Transverse colon (tissue), 4 donors: ENCODE measurements around the gene TMEM19. TPM values are rescaled to one million over a fixed set of nuclear protein-coding genes. Genes with fewer than 3 reads are reported as not detected.

Experiments
- DNase-seq: peaks from one replicate; pipeline ENCODE4 v3.0.0-alpha.2; 2019
- H3K27ac ChIP-seq, 4 donors: fragments of 200-600 bp; sonication (generic); 2 replicates each; pipeline ENCODE4 v1.5.1; 2016 to 2018; ENCODE audit warnings: inconsistent platforms in 4 of 4
- H3K27me3 ChIP-seq: fragments of 200-600 bp; sonication (generic); 2 replicates; pipeline ENCODE4 v1.5.1; 2017; ENCODE audit warnings: inconsistent platforms
- H3K36me3 ChIP-seq, 4 donors: fragments of 200-600 bp; sonication (generic); 2 replicates each; pipeline ENCODE4 v1.5.1; 2017 to 2019; ENCODE audit warnings: inconsistent platforms in 4 of 4
- H3K4me1 ChIP-seq, 4 donors: fragments of 200-600 bp; sonication (generic); 2 replicates each; pipeline ENCODE4 v1.5.1; 2017 to 2020; ENCODE audit warnings: inconsistent platforms in 4 of 4
- H3K4me3 ChIP-seq, 4 donors: fragments of 200-600 bp; sonication (generic); 1 replicate in 1 of 4; 2 replicates in 3 of 4; pipeline versions ENCODE4 v1.5.1 to v1.6.1; 2017 to 2019; ENCODE audit warnings: inconsistent platforms in 4 of 4
- H3K9me3 ChIP-seq, 2 donors: fragments of 200-600 bp; sonication (generic); 2 replicates each; pipeline ENCODE4 v1.5.1; 2017 to 2019; ENCODE audit warnings: inconsistent platforms in 2 of 2
- CTCF ChIP-seq, 5 experiments: fragments of 200-600 bp in 3 of 5; fragments of 450-650 bp in 2 of 5; sonication (generic) in 3 of 5; IDR thresholded peaks; 1 replicate in 2 of 5; 2 replicates in 3 of 5; pipeline ENCODE4 v1.5.1; 2016 to 2017; ENCODE audit warnings: antibody characterized with exemption in 5 of 5, inconsistent platforms in 3 of 5, mild to moderate bottlenecking in 2 of 5, moderate library complexity in 1 of 5
- EP300 ChIP-seq: sonication (generic); formaldehyde crosslinking; IDR thresholded peaks from one replicate; pipeline ENCODE4 v1.6.1; 2017; ENCODE audit warnings: antibody characterized with exemption, low read depth
- POLR2A ChIP-seq: fragments of 450-650 bp; IDR thresholded peaks from one replicate; pipeline ENCODE4 v1.6.1; 2016; ENCODE audit warnings: antibody characterized with exemption, mild to moderate bottlenecking, moderate library complexity
- POLR2AphosphoS5 ChIP-seq, 3 donors: sonication (generic); formaldehyde crosslinking; IDR thresholded peaks; one replicate each; pipeline ENCODE4 v1.6.1; 2016; ENCODE audit warnings: antibody characterized with exemption in 3 of 3
- WGBS, 2 donors: methylation state at CpG; one replicate each; pipeline ENCODE4 v1.1.5; 2018; ENCODE audit warnings: low coverage in 1 of 2; 5-methylcytosine and 5-hydroxymethylcytosine counted together
- in situ Hi-C, 4 donors: fragments of 200-750 bp; cut with MboI; loops; one replicate each; pipeline versions ENCODE4 v1.15.0 to v1.15.1; 2017; ENCODE audit warnings: low sequenced_read_pairs in 3 of 4, low pct_ligation_motif_present in 1 of 4, low pct_unique_long_range_greater_than_20kb in 1 of 4
- intact Hi-C: fragments of 100-400 bp; cut with DNase I; formaldehyde crosslinking; loops from one replicate; pipeline ENCODE4 v1.15.1; 2023; ENCODE audit warnings: low total_unique reads
- total RNA-seq, 4 donors: library from RNA; depleted of rRNA; stranded (reverse); fragments of >200 nt; gene quantifications; one replicate each; pipeline ENCODE4 v1.1.0, GENCODE V29; 2016

Gene TMEM19
- total RNA-seq, 4 donors from 2014 or later: 7.9 to 41.1 (median 20.4) TPM

- Histone ChIP-seq H3K4me3 (no peak overlapping the region), H3K27ac (no peak overlapping the region), H3K4me1 (no peaks in the 10 kb centered on the region), H3K27me3 (no peaks in the 10 kb centered on the region), H3K9me3 (peaks cover 3 to 12% of the 10 kb centered on the region in 2 donors), H3K36me3 (no peaks in the 10 kb centered on the region)
- in situ Hi-C loops: no loop called here
- TF ChIP-seq CTCF (IDR thresholded peaks at IDR 0.05) (no peak), POLR2AphosphoS5 (IDR thresholded peaks at IDR 0.05) (no peak), POLR2A (no peak), EP300 (no peak)
- no peak for DNase-seq
- intact Hi-C loops: no loop called here
Measured at GRCh38 chr12:71718611-71719010, 32.7 kb downstream of the TMEM19 start.

GRCh38 chr12:71719647-71720370 lies 33.9 kb downstream of the TMEM19 start:
- no peaks in the 10 kb centered on the region for H3K4me1 ChIP-seq
- H3K27ac ChIP-seq: no peak overlapping the region
- no peak for DNase-seq
- 91 to 95% methylated on average over 5 of the region's 5 CpGs for WGBS, 2 donors
- H3K27me3 ChIP-seq: no peaks in the 10 kb centered on the region
- no peak for TF ChIP-seq POLR2A
- TF ChIP-seq EP300: no peak
- no peak for TF ChIP-seq POLR2AphosphoS5 (IDR thresholded peaks at IDR 0.05)
- no peak for TF ChIP-seq CTCF (IDR thresholded peaks at IDR 0.05)
- intact Hi-C loops (no loop called here), in situ Hi-C loops (no loop called here)
- no peaks in the 10 kb centered on the region for H3K9me3 ChIP-seq
- H3K4me3 ChIP-seq: no peak overlapping the region
- H3K36me3 ChIP-seq: no peaks in the 10 kb centered on the region

GRCh38 chr12:71721783-71722505 lies 36.1 kb downstream of the TMEM19 start:
- Histone ChIP-seq H3K9me3 (no peaks in the 10 kb centered on the region), H3K27me3 (no peaks in the 10 kb centered on the region), H3K27ac (no peak overlapping the region), H3K36me3 (no peaks in the 10 kb centered on the region), H3K4me1 (no peaks in the 10 kb centered on the region), H3K4me3 (no peak overlapping the region)
- intact Hi-C loops: no loop called here
- WGBS, 2 donors: 92 to 100% methylated on average over 1 to 4 of the region's 4 CpGs
- DNase-seq: no peak
- in situ Hi-C loops: no loop called here
- TF ChIP-seq EP300 (no peak), POLR2A (no peak), CTCF (IDR thresholded peaks at IDR 0.05) (no peak), POLR2AphosphoS5 (IDR thresholded peaks at IDR 0.05) (no peak)

GRCh38 chr12:71725011-71725410 lies 39.1 kb downstream of the TMEM19 start:
- Histone ChIP-seq H3K4me3 (no peak overlapping the region), H3K9me3 (no peaks in the 10 kb centered on the region), H3K27ac (no peak overlapping the region), H3K27me3 (no peaks in the 10 kb centered on the region), H3K4me1 (no peaks in the 10 kb centered on the region), H3K36me3 (no peaks in the 10 kb centered on the region)
- DNase-seq: no peak
- intact Hi-C loops (no loop called here), in situ Hi-C loops (loop anchor here in 3 of 4 donors (25.0 kb wide), 1 partner anchor 313 kb away; no protein-coding TSS in a partner anchor)
- TF ChIP-seq CTCF (IDR thresholded peaks at IDR 0.05): no peak
- no peak for TF ChIP-seq POLR2AphosphoS5 (IDR thresholded peaks at IDR 0.05)
- no peak for TF ChIP-seq POLR2A
- no peak for TF ChIP-seq EP300
- 81 to 85% methylated on average over 3 of the region's 3 CpGs for WGBS, 2 donors
